A673 (cell line): ENCODE measurements around the gene TMEM198. TPM values are rescaled to one million over a fixed set of nuclear protein-coding genes. Genes with fewer than 3 reads are reported as not detected.

ENCODE experiments used
- BruUV-seq: library from RNA; stranded (reverse); fragments of 400-500 nt; replicated peaks from 2 replicates; lab custom pipeline; 2021; lab: Mats Ljungman, UMichigan
- CTCF ChIA-PET: fragments of 300-600 bp; sonication (Branson Sonifier 250); formaldehyde crosslinking; loops from one replicate; lab custom pipeline; 2022; ENCODE audit warnings: antibody characterized with exemption; lab: Charles Lee
- POLR2A ChIA-PET: fragments of 300-600 bp; sonication (Branson Sonifier 250); formaldehyde crosslinking; loops from one replicate; lab custom pipeline; 2022; ENCODE audit warnings: antibody characterized with exemption; ENCODE audit not compliant: low non-redundant PET; lab: Charles Lee
- DNase-seq: peaks from one replicate; pipeline ENCODE4 v3.0.0-alpha.2; 2015; ENCODE audit warnings: low spot score
- H3K27ac ChIP-seq: fragments of 200-600 bp; sonication (generic); 2 replicates; pipeline ENCODE4 v1.5.1; 2016; ENCODE audit warnings: mixed run types, low read depth, mild to moderate bottlenecking, mixed read lengths, antibody characterized with exemption, low read length; ENCODE audit not compliant: poor library complexity, severe bottlenecking
- H3K27me3 ChIP-seq: fragments of 200-600 bp; sonication (generic); replicated peaks from 2 replicates; pipeline ENCODE4 v1.6.1; 2017; ENCODE audit warnings: mixed run types, low read depth, mild to moderate bottlenecking, mixed read lengths, antibody characterized with exemption, low read length; ENCODE audit not compliant: insufficient read depth, poor library complexity
- H3K36me3 ChIP-seq: fragments of 200-600 bp; sonication (generic); 2 replicates; pipeline ENCODE4 v1.6.1; 2016; ENCODE audit warnings: mixed run types, mild to moderate bottlenecking, mixed read lengths, antibody characterized with exemption, low read length; ENCODE audit not compliant: insufficient read depth, poor library complexity, severe bottlenecking
- H3K4me1 ChIP-seq: fragments of 200-600 bp; sonication (generic); 2 replicates; pipeline ENCODE4 v1.6.1; 2017; ENCODE audit warnings: mixed run types, mild to moderate bottlenecking, mixed read lengths, antibody characterized with exemption, low read length; ENCODE audit not compliant: insufficient read depth, poor library complexity, severe bottlenecking
- H3K4me3 ChIP-seq: fragments of 200-600 bp; sonication (generic); 2 replicates; pipeline ENCODE4 v1.5.1; 2016; ENCODE audit warnings: low read depth, mixed run types, mild to moderate bottlenecking, mixed read lengths, low read length; ENCODE audit not compliant: poor library complexity, severe bottlenecking
- H3K9me3 ChIP-seq: fragments of 200-600 bp; sonication (generic); 2 replicates; pipeline ENCODE4 v1.6.1; 2016; ENCODE audit warnings: mixed run types, low read depth, mild to moderate bottlenecking, mixed read lengths, antibody characterized with exemption, low read length; ENCODE audit not compliant: poor library complexity, severe bottlenecking
- CTCF ChIP-seq: fragments of 300-800, 200-600 bp; sonication (generic); conservative IDR thresholded peaks from 2 replicates; pipeline ENCODE4 v1.5.1; 2017; ENCODE audit warnings: low read depth, mild to moderate bottlenecking, antibody characterized with exemption, low read length, moderate library complexity, mixed read lengths
- EZH2 ChIP-seq: fragments of 200-600 bp; sonication (generic); IDR thresholded peaks from 2 replicates; pipeline ENCODE4 v1.6.1; 2017; ENCODE audit warnings: borderline replicate concordance, low read depth, mild to moderate bottlenecking, mixed read lengths, antibody characterized with exemption, low read length; ENCODE audit not compliant: poor library complexity, severe bottlenecking
- intact Hi-C: fragments of 100-400 bp; cut with micrococcal nuclease; formaldehyde crosslinking; loops from one replicate; pipeline ENCODE4 v1.10.0; 2022; ENCODE audit not compliant: unreplicated experiment
- total RNA-seq: library from RNA; stranded (reverse); gene quantifications from 2 replicates; pipeline ENCODE4 v1.2.3, GENCODE V29; 2021

Gene TMEM198
- total RNA-seq, 1 experiment from 2014 or later: 4.6 TPM

GRCh38 chr2:219511547-219512325 lies 32.1 kb upstream of the TMEM198 start:
- H3K4me1 ChIP-seq: peaks cover 76% of the 10 kb centered on the region
- no peaks in the 10 kb centered on the region for H3K27me3 ChIP-seq

DNA sequence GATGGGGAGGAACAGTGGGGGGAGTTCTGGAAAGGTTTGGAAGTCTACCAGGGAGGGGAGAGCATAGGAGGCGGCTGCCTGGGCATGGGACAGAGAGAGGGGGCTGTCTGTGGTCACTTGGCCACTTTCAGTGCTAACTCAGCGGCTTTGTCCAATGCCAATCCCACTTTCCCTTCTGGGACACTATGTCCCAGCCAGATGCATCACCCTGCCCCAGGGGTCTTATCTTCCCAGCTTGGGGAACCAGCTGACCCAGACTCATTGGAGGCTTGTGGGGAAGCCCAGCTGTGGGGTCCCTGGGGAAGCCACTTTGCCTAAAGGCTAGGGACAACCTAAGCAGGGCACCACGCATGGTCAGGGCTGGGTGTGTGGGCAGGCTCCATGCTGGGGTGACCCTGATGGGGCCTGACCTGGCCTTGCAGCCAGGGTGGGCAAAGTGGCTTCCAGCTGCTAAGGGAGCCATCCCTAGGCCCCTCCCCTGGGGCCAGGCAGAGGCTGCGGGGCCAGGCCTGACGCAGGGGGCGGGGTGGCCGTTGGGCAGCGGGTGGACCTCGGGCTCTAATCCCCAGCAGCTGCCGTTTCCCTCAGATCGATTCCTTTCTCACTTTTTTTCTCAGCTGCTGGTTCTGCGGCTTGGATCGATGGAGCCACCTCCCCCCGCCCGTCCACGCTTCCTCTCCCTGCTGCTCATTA lies 31.2 kb upstream of the TMEM198 start:
- ChIA-PET CTCF (no interaction called here), POLR2A (no interaction called here)
- H3K4me1 ChIP-seq: peaks cover 66% of the 10 kb centered on the region
- BruUV-seq: no TSS peak
- peak overlapping the region; percentile 69 for H3K27ac ChIP-seq
- H3K27me3 ChIP-seq: no peaks in the 10 kb centered on the region
- DNase-seq: no peak
- H3K36me3 ChIP-seq: no peaks in the 10 kb centered on the region
- no peak for TF ChIP-seq EZH2
- TF ChIP-seq CTCF: no peak
- intact Hi-C loops: no loop called here
- no peak overlapping the region for H3K4me3 ChIP-seq
- H3K9me3 ChIP-seq: no peaks in the 10 kb centered on the region

More at GRCh38 chr2:219511547-219512325, 32.1 kb upstream of the TMEM198 start:
- no peak for TF ChIP-seq CTCF
- TF ChIP-seq EZH2: no peak
- BruUV-seq: no TSS peak
- POLR2A ChIA-PET: interaction anchor here (0.6 to 0.7 kb wide), 2 partner anchors 9 to 26 kb away, joined by 3 to 4 read pairs; no protein-coding TSS in a partner anchor
- Histone ChIP-seq H3K27ac (peak overlapping the region; percentile 69), H3K4me3 (no peak overlapping the region), H3K9me3 (no peaks in the 10 kb centered on the region), H3K36me3 (no peaks in the 10 kb centered on the region)
- CTCF ChIA-PET: interaction anchor here (0.6 to 1.3 kb wide), 4 partner anchors 9 to 52 kb away, joined by 4 to 13 read pairs (median 5); a partner anchor contains a TSS
- peak; percentile 64 for DNase-seq
- intact Hi-C loops: no loop called here

- CTCF ChIA-PET: interaction anchor here (0.5 to 1.0 kb wide), 3 partner anchors 10 to 18 kb away, joined by 4 to 6 read pairs (median 4); a partner anchor contains a TSS
- H3K27me3 ChIP-seq: no peaks in the 10 kb centered on the region
- no peak overlapping the region for H3K27ac ChIP-seq
- H3K9me3 ChIP-seq: no peaks in the 10 kb centered on the region
- TF ChIP-seq CTCF (no peak), EZH2 (no peak)
- intact Hi-C loops: no loop called here
- POLR2A ChIA-PET: interaction anchor here (0.6 kb wide), 1 partner anchor 1299 kb away, joined by 3 read pairs; no protein-coding TSS in a partner anchor
- H3K4me1 ChIP-seq: peaks cover 55% of the 10 kb centered on the region
- H3K36me3 ChIP-seq: no peaks in the 10 kb centered on the region
- DNase-seq: no peak
- BruUV-seq: no TSS peak
- H3K4me3 ChIP-seq: no peak overlapping the region
These were observed 30.0 kb upstream of the TMEM198 start for GRCh38 chr2:219513787-219514186.
